GM18526 (cell line): ENCODE data around the gene AVL9.

Experiments used
- POLR2A ChIP-seq: IDR thresholded peaks from 3 replicates; pipeline ENCODE4 v1.6.1; 2011; ENCODE audit not compliant: insufficient read length; ENCODE audit errors: extremely low read depth

AVL9 gene

DNA sequence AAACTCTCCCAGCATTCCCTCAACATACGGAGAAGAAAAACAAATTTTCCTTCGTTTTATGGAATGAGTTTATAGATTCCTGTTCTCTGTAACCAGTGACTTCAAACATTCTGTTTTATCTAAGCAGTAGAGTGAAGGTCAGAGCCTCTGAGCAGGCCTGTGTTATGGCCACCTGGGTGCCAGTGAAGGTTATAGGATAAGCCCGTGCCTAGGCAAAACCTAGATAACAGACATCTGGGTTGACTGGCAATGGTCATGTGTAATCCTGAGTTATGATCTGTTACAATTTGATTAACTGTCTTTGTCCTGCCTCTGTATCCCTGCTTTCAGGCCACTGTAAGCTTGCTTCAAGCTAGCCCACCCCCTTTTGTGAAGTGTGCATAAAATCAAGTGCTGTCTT is 13.4 kb upstream of the AVL9 start:
- no peak for TF ChIP-seq POLR2A

DNA sequence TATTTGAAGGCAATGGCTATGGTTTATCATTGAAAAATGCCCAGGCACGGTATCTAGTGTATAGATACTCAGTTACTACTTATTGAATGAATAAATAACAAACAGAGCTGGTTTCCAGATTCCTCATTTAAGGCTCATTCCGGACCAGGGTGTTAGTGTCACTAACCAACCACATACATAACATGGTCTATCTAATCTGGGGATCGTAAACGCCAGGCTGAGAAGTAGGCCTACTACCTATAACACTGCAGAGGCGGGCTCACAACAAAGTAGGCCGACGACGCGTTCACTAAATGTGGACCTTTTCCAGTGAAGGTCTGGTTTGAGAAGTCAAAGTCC is 5.5 kb upstream of the AVL9 start:
- no peak for TF ChIP-seq POLR2A

DNA sequence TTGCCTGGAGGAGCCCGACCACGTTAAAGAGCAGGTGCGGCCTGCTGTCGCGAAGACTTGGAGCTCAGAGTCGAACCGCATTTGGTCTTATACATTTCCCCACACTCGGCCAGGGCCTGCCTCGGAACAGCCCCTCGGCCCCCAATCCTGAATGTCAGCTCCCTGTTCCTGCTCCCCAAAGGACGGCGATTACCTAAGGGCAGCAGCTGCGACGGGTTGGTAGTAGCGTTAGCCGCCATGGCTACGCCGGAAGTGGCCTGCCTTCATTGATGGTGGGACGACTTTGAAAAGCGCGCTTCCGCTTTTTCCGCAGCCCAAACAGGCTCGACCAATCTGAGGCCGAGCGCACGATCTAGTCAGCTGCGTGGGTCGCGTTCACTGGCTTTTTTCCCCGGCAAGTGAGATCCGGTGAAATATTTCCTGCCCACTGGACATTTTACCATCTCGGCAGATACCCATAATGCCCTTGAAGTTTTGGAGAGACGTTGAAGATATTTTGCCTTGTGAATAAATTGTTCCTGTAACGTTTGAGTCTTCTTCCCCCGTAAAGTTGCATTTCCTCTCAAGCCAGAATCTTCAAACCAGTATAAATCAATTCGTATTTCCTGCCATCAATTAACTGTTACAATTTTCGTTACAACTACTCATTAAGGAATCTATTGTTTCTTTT is 5.0 kb upstream of the AVL9 start, which contains the start of gene LSM5:
Gene LSM5 (minus strand): TSS at position 254 of the 670 bp plus-strand sequence. CDS start 15 bp downstream, at position 239.
- TF ChIP-seq POLR2A = peak; percentile 76

DNA sequence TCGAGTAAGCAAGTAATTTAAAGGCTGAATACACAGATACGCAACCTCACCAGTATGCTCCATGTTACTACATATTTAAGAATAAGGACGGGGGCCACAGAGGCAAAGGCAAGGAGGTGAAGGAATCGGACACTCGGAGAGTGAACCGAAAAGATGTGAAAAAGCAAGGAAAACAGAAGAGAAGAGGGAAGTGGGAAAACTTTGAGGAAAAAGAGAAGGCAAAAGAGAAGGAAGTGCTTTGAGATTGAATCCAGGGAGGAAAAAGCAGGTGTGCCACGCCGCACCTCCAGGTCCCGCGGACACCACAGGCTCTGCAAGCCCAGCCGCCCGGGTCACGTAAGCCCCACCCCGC is 367 bp upstream of the AVL9 start:
- TF ChIP-seq POLR2A = no peak

- no peak for TF ChIP-seq POLR2A
Measured at GRCh38 chr7:32496052-32496813, 944 bp downstream of the AVL9 start.

DNA sequence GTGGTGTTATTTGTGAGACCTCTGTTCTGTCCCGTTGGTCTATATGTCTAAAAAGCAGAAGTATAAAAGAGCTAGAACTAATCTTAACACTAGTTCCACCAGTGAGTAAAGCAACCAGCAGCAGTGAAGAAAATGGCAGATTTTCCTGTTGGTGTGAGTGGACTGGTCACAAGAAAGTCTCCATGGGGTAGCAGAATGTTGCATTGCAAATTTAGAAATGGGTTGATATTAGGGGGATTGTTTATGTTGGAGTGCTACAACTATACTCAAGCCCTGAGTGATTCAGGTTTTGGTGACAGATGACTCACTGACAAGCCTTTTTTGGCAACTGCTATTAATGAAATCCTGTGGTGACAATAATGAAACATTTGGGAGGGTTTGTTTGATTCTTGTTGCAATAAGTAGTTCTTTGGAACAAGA is 5.6 kb downstream of the AVL9 start:
- no peak for TF ChIP-seq POLR2A

- no peak for TF ChIP-seq POLR2A
Measured at GRCh38 chr7:32501522-32501921, 6.2 kb downstream of the AVL9 start.

DNA sequence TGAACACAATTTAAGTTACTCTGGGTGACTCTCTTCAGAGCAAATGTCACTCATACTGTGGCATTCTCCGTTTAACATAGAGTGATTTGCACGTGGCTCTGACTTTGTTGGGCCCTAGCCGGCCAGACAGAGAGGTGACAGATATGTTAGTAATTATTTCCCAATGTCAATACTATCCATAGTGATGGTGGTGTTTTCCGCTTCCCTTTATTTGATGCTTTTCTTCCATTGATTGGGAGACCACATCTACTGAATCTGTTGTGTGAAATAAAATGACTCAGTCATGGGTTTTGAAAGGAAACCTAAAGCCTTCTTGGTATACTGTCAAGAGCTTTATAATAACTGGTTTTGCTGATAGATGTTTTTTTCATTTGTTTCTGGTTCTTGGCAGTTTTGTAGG is 7.4 kb downstream of the AVL9 start:
- no peak for TF ChIP-seq POLR2A

DNA sequence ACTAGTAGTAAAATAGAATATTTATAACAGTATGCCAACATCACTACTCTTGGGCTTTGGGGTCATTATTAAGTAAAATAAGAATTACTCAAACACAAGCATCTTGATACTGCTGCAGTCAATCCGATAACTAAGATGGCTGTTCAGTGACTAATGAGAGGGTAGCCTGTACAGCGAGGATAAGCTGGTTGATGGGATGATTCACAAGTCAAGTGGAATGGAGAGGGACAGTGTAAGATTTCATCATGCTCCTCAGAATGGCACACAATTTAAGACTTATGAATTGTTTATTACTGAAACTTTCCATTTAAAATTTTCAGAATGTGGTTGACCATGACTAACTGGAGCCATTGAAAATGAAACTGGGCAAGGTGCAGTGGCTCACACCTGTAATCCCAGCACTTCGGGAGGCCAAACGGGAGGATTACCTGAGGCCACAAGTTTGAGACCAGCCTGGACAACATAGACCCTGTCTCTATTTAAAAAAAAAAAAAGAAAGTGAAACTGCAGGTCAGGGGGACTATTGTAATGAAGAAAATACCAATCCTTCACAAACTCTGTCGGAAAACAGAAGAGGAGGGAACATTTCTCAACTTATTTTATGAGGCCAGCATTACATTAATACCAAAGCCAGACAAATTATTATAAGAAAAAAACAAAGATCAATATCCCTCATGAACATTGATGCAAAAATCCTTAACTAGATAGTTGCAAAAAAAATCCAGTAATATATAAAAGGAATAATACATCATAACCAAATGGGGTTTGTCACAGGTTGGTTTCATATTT is 11.2 kb downstream of the AVL9 start:
- no peak for TF ChIP-seq POLR2A

DNA sequence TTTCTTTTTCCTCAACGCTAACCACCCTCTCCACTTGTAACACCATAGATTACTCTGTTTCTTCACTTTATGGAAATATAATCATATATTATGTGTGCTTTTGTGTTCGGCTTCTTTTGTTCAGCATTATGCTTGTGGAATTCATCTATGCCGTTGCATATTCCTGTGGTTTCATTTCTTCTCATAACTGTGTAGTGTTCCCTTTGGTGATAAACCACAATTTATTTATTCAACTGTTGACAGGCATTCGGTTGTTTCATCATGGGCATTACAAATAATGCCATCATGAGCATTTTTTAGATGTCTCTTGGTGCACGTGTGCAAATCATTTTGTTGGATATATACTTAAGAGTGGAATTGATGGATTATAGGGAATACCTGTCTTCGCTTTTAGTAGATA is 12.1 kb downstream of the AVL9 start:
- no peak for TF ChIP-seq POLR2A

DNA sequence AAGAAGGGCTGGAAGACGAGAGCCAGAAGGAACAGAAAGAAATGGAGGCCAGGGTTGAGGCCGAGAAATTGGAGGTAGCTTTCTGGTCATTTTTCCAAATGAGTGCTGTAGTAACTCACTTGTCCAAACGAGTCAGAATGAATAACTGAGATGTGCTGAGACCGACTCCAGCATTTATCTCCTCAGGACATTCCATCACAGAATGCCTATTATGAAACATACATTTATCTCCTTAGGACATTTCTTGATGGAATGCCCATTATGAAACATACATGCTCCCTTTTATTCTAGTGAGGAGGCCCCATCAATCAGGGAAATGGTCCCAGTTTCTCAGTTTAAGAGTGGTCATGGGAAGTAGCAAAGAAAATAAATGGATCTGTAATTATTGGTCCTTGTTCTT is 16.5 kb downstream of the AVL9 start:
- TF ChIP-seq POLR2A = no peak

DNA sequence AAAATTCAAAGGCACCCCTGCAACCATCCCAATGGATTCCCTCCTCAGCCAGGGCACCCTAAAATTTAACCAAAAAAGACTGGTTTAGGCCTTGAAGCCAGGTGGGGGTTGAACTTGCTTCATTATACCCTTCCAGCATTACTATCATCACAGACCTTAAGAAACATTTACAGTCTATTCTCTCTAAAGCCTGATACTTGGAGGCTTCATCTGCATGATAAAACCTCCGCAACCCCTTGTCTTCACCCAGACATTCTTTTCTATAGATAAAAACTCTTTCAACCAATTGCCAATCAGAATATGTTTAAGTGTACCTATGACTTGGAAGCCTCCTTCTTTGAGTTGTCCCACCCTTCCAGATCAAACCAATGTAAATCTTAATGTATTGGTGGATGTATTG is 17.9 kb downstream of the AVL9 start:
- TF ChIP-seq POLR2A = no peak

DNA sequence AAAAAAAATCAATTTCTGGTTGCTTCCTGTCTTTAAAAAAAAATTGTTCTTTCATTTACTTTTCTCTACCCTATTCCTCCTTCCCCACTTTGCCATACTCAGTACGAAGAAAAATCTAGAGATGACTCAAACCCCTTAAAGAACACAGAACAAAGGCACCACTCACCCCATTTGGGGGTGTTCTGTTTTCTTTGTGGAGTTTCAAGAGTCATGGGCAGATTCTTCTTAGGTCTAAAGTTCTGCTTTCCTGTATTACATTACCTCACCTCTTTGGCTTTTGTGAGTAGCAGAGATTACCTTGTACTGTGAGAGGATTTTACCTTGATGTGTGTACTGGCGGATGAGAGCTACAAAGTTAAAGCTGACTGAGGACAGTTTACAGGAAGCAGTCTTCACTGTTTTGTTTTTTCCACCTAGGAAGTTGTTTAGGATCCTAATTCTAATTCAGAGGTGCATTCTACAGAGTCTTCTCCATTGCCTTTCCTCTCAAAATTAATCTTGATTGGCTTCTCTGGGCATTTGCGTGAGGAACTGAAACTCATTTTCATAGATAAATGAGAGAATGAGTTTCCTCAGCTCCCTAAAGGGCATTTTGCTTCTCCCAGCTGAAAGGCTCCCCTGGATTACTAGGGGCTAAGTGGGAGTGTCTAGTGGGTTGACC is 20.7 kb downstream of the AVL9 start:
- TF ChIP-seq POLR2A = no peak

- TF ChIP-seq POLR2A = no peak
Measured at GRCh38 chr7:32516551-32517100, 21.3 kb downstream of the AVL9 start.

GRCh38 chr7:32518534-32519140 is 23.3 kb downstream of the AVL9 start:
- no peak for TF ChIP-seq POLR2A

GRCh38 chr7:32519763-32520162 is 24.5 kb downstream of the AVL9 start:
- no peak for TF ChIP-seq POLR2A
